ENCODE data around the gene EIF1AD.

- TF ChIP-seq POLR2A (conservative IDR thresholded peaks at IDR 0.05) = no peak
- no peak for TF ChIP-seq CBFB (CRISPR knock-in tag; IDR thresholded peaks at IDR 0.05)
- TF ChIP-seq DIDO1 (tag; IDR thresholded peaks at IDR 0.05; ENCODE audit: low read depth) = no peak
- TF ChIP-seq SMAD1 (IDR thresholded peaks at IDR 0.05; ENCODE audit: low read depth, low read length, partially characterized antibody) = no peak
- TF ChIP-seq CTCF (IDR thresholded peaks at IDR 0.05 in 2 of 3, conservative IDR thresholded peaks at IDR 0.05 in 1 of 3; ENCODE audit: insufficient read depth in 2 of 3, low read depth in 1 of 3, low read length in 3 of 3) = no peak
- no peak for TF ChIP-seq BRCA1 (IDR thresholded peaks at IDR 0.05)
- TF ChIP-seq BRCA1 (CRISPR knock-in tag; IDR thresholded peaks at IDR 0.05) = no peak
- no peak for TF ChIP-seq MYC (IDR thresholded peaks at IDR 0.05; ENCODE audit: low read depth, low read length)
- TF ChIP-seq MYC (CRISPR knock-in tag; IDR thresholded peaks at IDR 0.05; ENCODE audit: borderline replicate concordance, low read depth) = no peak
- TF ChIP-seq CBX2 (IDR thresholded peaks at IDR 0.05; ENCODE audit: insufficient read depth, low read length, poor library complexity, severe bottlenecking) = no peak
- TF ChIP-seq ZC3H8 (IDR thresholded peaks at IDR 0.05) = no peak
- TF ChIP-seq TRIM28 (IDR thresholded peaks at IDR 0.05) = no peak
- no peak for TF ChIP-seq MAFG (tag; conservative IDR thresholded peaks at IDR 0.05)
- no peak for TF ChIP-seq ZNF224 (CRISPR knock-in tag; IDR thresholded peaks at IDR 0.05)
- TF ChIP-seq ZBTB40 (IDR thresholded peaks at IDR 0.05) = no peak
- TF ChIP-seq ZBTB40 (CRISPR knock-in tag; IDR thresholded peaks at IDR 0.05) = no peak
Measured at GRCh38 chr11:66037327-66037726, 35.4 kb upstream of the EIF1AD start.

All from K562 (cell line).